GM12874 (cell line): ENCODE measurements around the gene SUGCT.

Experiments
- TF ChIP-seq, protein P1 (sequence below): IDR thresholded peaks from 2 replicates; pipeline ENCODE4 v1.5.1; 2011; ENCODE audit warnings: low read depth, mild to moderate bottlenecking, control low read depth, low read length, moderate library complexity; ENCODE audit not compliant: insufficient read depth

The SUGCT gene

GRCh38 chr7:40698214-40698920 lies 563.6 kb downstream of the SUGCT start:
- TF ChIP-seq, protein P1, sequence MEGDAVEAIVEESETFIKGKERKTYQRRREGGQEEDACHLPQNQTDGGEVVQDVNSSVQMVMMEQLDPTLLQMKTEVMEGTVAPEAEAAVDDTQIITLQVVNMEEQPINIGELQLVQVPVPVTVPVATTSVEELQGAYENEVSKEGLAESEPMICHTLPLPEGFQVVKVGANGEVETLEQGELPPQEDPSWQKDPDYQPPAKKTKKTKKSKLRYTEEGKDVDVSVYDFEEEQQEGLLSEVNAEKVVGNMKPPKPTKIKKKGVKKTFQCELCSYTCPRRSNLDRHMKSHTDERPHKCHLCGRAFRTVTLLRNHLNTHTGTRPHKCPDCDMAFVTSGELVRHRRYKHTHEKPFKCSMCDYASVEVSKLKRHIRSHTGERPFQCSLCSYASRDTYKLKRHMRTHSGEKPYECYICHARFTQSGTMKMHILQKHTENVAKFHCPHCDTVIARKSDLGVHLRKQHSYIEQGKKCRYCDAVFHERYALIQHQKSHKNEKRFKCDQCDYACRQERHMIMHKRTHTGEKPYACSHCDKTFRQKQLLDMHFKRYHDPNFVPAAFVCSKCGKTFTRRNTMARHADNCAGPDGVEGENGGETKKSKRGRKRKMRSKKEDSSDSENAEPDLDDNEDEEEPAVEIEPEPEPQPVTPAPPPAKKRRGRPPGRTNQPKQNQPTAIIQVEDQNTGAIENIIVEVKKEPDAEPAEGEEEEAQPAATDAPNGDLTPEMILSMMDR, result no peak

- TF ChIP-seq, protein P1, result no peak
These were observed 564.1 kb downstream of the SUGCT start for GRCh38 chr7:40698921-40699260.

DNA sequence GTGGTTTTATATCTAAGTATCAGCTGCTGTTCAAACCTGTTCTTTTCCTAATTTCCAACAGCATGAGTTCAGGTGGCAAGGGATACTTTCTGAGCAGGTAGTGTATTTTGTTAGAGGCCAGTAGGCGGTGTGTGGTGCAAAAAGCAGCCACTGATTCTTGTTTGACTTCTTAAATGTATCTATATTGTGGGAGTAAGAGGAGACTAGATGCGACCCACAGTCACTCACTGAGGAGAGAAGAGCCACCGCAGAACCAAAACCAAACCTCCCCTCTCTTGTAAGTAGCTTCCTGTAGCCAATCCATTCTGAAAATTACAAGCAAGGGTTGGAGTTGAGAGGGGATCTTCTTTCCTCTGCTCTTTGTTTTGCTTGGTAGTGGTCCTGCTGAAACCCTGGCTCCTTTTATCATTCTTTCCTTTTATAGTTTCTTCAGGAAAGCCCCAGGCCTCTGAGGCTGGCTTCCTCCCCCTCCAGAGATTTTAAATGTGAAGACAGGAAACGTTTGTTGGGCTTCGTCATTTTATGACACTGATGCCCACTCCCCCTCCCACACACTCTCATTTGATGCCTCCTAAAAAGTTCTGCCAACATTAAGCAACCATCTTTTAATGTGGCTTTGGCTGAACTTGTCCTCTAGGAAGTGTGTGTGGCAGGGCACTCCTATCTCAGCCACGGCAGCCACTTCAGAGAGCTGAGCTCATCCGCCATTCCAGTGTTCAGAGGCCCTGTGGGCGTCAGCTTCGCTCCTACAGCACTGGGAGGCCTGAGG lies 566.0 kb downstream of the SUGCT start:
- TF ChIP-seq, protein P1, result no peak

DNA sequence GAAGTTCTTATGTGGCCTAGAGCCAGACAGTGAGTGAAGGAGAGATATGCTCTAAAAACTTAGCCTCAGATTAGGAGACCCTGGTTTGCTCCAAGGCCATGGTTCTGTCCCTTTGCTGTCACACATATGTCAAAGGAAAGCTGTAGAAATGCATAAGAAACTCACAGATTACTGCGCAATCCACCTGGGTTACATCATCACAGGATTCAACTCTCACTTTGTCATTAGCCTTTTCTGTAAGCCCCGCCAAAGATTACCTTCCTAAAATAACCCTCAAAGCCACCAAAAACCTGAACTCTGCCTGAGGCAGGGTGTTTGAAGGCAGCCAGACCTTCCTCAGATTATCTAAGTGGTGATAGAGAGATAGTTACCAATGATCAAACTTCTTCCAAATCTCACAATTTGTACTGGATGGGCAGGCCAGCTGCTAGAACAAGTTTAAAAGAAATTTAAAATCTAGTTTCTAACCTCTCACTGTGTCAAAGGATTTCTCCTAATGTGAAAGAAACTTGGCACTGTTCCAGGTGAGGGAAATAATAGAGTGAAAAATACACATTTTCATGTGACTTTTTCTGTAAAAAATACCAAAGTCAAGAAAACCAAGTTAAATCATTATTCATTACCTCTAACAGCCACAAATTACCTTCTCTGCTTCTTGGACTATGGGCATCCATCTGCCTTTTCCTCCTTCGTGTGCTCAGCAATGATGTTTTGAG lies 567.2 kb downstream of the SUGCT start:
- TF ChIP-seq, protein P1, result no peak

DNA sequence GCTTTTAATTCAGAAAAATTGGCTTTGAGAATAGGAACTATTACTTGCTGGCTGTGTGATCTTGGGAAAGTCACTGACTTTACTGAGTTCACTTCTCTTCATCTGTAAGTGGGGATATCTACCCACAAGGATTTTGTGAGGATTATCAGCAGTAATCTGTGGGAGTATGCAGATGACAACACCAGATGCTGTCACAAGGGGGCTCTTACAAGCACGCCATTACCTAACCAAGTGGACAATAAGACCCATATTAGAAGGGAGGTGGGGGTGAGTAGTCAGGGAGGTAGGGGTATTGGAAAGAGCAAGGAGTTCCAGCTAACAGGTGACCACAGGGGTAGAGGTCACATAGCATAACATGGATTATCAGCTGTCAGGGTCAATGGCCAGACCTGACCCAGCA lies 569.4 kb downstream of the SUGCT start:
- TF ChIP-seq, protein P1, result no peak

DNA sequence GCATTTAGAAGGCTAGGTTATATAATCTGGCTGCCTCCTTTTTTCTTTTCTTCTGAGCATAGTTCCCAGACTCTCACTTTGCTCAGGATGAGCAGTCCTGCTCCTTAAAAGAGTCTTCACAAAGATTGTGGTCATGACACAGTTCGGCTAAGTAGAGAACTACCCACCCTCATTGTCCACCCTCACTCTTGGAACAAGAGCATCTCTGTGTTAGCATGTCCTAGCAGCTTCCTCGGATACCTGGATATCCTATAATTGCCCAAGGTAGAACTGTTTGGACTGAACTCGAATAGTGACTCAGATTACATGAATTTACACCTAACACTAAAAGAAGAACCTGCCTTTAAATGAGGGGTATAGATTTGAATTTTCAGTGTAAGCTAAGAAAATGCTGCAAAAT lies 572.0 kb downstream of the SUGCT start:
- TF ChIP-seq, protein P1, result no peak
